Muscle layer of colon (tissue), 2 donors: ENCODE data around the gene PHKB.

ENCODE experiments used
- H3K27ac ChIP-seq: one replicate; pipeline ENCODE4 v1.7.0; 2013; ENCODE audit warnings: low read depth, mild to moderate bottlenecking, low read length, moderate library complexity
- H3K27me3 ChIP-seq, 2 donors: one replicate each; pipeline ENCODE4 v1.7.0; 2013; ENCODE audit warnings: low read length in 2 of 2, mild to moderate bottlenecking in 2 of 2; ENCODE audit not compliant: insufficient read depth in 2 of 2, control insufficient read depth in 1 of 2
- H3K36me3 ChIP-seq: one replicate; pipeline ENCODE4 v1.7.0; 2013; ENCODE audit warnings: mild to moderate bottlenecking, low read length; ENCODE audit not compliant: insufficient read depth
- H3K4me1 ChIP-seq: one replicate; pipeline ENCODE4 v1.7.0; 2013; ENCODE audit warnings: mild to moderate bottlenecking, low read length; ENCODE audit not compliant: insufficient read depth
- H3K4me3 ChIP-seq, 2 donors: one replicate each; pipeline ENCODE4 v1.7.0; 2013; ENCODE audit warnings: low read length in 2 of 2, low read depth in 1 of 2, mild to moderate bottlenecking in 1 of 2, moderate library complexity in 1 of 2
- H3K9ac ChIP-seq: one replicate; pipeline ENCODE4 v1.7.0; 2013; ENCODE audit warnings: low read length
- H3K9me3 ChIP-seq: one replicate; pipeline ENCODE4 v1.7.0; 2013; ENCODE audit warnings: mild to moderate bottlenecking, low read length
- donor health status: abdominal sarcoma.
- donor health status: Adenocarcinoma of cecum.

Gene PHKB

DNA sequence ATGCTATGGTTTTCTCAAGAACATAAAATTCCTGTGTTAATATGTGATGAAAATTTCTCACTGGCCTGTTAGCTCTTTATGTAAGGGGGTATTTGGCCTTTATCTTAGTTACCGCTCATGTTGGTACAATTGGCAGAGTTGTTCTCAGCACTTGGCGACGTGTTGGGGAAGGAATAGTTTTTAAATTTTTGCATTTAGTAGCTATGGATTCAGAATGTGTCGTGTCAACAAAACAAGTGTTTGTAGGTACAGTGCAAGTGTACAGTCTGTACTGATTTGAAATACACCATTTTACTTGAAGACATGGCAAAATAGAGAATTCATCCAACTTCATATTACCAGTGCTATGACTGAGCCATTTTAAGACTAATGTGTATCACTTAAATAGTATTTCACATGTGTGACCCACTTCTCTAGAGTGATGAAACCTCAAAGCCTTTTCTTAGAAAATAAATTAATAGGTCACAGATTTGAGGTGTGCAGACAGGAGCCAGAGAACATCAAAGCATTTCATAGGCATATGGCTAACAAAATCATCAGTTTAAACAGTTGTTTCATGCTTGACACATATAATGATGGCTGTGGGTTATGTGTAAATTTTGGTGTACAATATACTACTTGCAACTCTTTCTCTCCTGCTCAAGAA lies 150.8 kb downstream of the PHKB start:
- H3K27me3 ChIP-seq: no peaks in the 10 kb centered on the region
- no peak overlapping the region for H3K4me3 ChIP-seq
- H3K36me3 ChIP-seq: peaks cover 8% of the 10 kb centered on the region
- no peaks in the 10 kb centered on the region for H3K9me3 ChIP-seq
- no peak overlapping the region for H3K9ac ChIP-seq
- no peak overlapping the region for H3K27ac ChIP-seq
- H3K4me1 ChIP-seq: peaks cover 3% of the 10 kb centered on the region

DNA sequence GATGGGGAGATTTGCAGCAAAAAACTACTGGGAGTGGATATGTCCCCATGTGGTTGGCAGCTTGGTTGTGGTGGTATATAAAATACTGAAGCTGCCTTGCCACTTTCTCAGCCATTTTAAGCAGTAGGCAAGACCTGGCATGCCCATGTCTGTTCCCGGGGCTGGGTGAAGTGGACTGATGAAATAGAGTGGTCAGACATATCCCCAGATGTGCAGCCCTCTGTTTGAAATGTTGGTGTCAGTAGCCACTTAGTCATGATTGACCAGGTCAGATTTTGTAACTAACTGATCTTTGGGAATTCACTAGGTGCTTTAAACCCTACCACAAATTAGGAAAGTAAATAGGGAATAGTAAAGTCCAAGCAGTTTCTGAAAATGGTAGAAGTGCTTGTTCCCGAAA lies 151.6 kb downstream of the PHKB start:
- Histone ChIP-seq H3K4me1 (peaks cover 3% of the 10 kb centered on the region), H3K4me3 (no peak overlapping the region), H3K27ac (no peak overlapping the region), H3K9me3 (no peaks in the 10 kb centered on the region), H3K36me3 (peaks cover 8% of the 10 kb centered on the region), H3K9ac (no peak overlapping the region), H3K27me3 (no peaks in the 10 kb centered on the region)

DNA sequence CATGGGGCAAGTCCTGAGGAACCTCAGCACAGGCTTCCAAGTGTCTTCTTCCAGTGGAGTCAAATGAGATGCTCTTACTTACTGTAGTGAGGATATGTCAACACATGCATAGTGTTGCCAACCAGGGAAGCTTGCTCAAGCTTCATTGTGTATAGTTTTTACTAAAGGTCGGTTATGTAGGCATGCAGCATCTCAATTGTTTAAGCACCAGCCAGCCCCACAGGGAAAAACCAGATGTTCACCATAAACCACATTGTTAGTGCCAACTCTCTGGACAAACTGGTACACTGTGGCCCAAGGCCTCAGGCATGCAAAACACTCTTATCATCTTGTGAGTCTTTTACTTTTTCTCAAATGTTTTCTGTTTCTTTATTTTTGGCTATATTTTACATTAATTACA lies 152.1 kb downstream of the PHKB start:
- Histone ChIP-seq H3K4me3 (no peak overlapping the region), H3K27ac (no peak overlapping the region), H3K9ac (no peak overlapping the region), H3K4me1 (peaks cover 3% of the 10 kb centered on the region), H3K9me3 (no peaks in the 10 kb centered on the region), H3K27me3 (no peaks in the 10 kb centered on the region), H3K36me3 (peaks cover 8% of the 10 kb centered on the region)

DNA sequence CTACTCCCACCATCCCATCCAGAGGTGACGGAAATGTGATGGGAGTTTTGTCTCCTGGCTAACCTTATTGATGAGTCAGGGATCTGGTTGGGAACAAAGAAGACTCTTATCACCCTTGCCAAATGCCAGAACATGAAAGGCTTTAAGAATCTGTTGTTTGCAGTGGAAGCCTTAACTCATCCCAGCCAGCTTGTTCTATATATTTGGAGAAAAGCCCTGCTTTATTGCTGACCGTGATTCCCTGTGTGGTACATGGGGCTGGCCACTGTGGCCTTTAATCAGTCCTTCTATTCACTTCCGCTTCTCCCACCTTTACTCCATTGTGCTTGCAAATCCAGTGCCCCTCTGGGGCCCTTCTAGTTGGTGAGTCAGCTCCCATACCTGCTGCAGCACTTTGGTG lies 156.6 kb downstream of the PHKB start:
- Histone ChIP-seq H3K27me3 (no peaks in the 10 kb centered on the region), H3K4me1 (peaks cover 3% of the 10 kb centered on the region), H3K36me3 (no peaks in the 10 kb centered on the region), H3K27ac (no peak overlapping the region), H3K4me3 (no peak overlapping the region), H3K9me3 (no peaks in the 10 kb centered on the region), H3K9ac (no peak overlapping the region)

DNA sequence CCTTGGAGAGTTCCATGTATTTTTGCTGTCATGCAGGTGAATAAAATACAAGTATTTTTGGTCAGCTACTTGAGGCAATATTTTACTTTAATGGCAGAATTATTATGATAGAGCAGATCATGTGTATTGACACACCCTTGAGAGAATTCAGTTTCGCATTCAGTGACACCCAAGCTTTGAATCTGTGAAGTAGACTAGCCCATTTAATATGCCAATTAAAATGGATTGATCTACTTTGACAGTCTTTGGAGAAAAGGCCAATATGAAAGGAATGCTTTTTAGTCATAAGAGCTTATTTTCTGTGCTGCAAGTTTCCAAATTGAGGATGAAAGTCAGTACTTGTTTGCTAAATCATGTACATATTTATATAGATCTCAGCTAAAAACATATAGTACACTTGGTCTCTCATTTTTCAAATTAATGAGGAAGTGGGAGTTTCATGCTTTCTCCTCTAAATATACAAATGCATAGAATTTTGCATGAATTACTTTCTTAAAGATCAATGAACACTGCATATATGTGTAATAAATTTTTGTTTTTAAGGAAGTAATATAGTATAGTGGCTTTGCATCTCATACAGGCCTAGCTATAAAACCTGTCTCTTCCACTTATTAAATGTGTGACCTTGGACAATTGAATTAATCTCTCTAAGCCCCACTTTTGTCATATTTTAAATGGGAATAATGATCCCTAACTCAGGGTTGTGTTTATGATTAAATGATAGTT lies 161.5 kb downstream of the PHKB start:
- no peaks in the 10 kb centered on the region for H3K9me3 ChIP-seq
- H3K4me3 ChIP-seq: no peak overlapping the region

DNA sequence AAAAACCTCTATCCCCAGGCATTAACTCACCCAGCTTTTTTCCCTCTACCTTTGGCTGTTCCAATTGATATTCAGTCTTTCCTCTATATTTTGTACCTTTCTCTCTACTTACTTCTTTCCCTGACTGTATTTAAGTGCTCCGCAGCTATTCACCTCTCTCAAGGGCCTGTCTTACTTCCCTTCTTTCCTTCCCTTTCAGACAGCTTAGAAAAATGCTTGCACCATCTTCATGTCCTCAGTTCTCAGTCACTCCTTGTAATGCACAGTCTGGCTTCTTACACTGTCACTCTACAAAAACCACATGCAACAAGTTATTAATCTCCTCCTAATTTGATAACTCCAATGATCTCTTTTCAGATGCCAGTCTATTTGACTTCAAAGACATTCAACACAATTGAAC lies 163.4 kb downstream of the PHKB start:
- Histone ChIP-seq H3K9me3 (no peaks in the 10 kb centered on the region), H3K27me3 (no peaks in the 10 kb centered on the region), H3K4me3 (no peak overlapping the region), H3K9ac (no peak overlapping the region), H3K27ac (no peak overlapping the region), H3K36me3 (no peaks in the 10 kb centered on the region), H3K4me1 (no peaks in the 10 kb centered on the region)

More for the DNA sequence above, 161.5 kb downstream of the PHKB start:
- Histone ChIP-seq H3K27me3 (no peaks in the 10 kb centered on the region), H3K4me1 (no peaks in the 10 kb centered on the region), H3K9ac (no peak overlapping the region), H3K36me3 (no peaks in the 10 kb centered on the region), H3K27ac (no peak overlapping the region)

DNA sequence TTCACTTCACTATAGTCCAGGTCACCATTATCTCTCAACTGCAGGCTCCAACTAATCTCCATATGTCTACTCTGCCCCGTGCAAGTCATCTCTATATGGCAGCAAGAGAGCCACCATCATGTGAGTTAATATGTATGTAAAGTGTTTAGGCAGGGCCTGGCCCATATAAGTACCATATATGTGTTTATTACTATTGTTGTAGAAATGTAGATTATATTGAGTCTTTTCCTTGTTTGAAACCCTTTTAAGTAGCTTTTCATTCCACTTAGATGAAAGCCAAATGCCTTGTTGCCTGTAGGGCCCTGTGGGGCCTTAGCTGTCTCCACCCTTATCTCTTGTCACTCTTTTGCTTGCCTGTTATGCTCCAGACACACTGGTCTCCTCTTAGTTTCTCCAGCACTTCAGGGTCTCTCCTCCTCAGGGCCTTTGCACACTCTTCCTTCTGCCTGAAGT lies 164.0 kb downstream of the PHKB start:
- Histone ChIP-seq H3K4me1 (no peaks in the 10 kb centered on the region), H3K27ac (no peak overlapping the region), H3K9me3 (no peaks in the 10 kb centered on the region), H3K36me3 (no peaks in the 10 kb centered on the region), H3K9ac (no peak overlapping the region), H3K4me3 (no peak overlapping the region), H3K27me3 (no peaks in the 10 kb centered on the region)

DNA sequence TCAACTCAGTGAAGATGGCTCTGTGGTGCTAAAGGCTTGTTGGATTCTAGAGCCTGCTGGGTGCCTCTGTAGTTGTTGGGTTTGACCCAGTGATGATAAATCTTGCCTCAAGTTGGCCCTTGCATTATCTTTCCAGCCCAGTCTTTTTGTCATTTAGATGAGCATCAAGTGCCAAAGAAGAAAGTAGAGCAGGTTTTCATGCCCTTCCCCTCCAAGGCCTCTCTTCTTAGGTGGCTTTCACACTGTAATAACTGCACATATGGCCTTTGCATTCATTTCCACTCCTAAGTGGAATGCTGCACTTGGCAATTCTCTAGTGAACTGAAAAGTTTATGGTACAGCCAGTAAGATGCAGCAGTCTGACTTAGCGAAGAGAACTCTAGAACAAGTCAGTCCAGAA lies 165.1 kb downstream of the PHKB start:
- Histone ChIP-seq H3K27ac (no peak overlapping the region), H3K4me3 (no peak overlapping the region), H3K9ac (no peak overlapping the region)

DNA sequence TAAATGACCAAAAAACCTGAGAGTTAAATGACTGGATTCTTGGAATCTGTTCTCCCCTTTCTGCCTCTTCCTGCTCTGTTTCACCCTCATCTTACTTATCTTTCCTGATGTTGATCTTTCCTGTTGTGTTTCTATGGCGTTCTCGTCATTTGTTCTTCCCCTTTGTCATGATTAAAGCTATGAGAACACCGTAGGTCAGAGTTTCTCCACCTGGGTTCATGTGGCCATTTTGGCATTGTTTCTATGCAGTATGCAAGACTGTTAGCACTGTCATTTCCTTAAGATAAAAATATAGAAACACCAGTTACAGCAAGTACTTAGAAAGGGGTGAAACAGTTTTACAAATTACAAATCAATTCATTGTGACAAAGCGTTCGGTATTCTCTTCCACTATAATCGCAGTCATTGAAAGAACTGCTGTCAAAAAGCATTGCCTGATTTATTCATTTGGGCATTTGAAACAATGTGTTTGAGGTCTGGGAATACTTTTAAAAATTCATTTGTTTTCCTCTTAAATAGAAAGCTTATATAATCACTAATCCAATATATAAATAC lies 166.0 kb downstream of the PHKB start:
- no peaks in the 10 kb centered on the region for H3K36me3 ChIP-seq
- no peaks in the 10 kb centered on the region for H3K27me3 ChIP-seq
- H3K27ac ChIP-seq: no peak overlapping the region

More for the DNA sequence above, 165.1 kb downstream of the PHKB start:
- Histone ChIP-seq H3K27me3 (no peaks in the 10 kb centered on the region), H3K4me1 (no peaks in the 10 kb centered on the region), H3K36me3 (no peaks in the 10 kb centered on the region), H3K9me3 (no peaks in the 10 kb centered on the region)

DNA sequence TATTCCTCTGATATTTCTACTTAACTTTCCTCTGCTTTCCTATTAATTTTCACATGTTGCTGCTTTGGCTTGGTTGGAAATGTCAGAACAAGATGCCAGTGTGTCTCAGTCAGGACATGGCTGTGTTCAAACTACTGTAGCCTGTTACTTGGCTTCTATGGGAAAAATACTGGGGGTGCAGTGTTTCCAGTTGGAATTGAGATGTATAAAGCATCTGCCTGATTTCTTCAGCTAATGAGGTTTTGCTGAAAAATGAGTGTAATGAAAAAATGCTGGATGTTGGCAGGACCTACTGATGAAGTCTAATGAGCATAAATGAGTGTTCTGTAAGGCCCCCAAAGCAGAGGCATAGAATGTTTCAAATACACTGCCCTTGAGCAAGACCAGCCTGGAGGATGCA lies 166.6 kb downstream of the PHKB start:
- Histone ChIP-seq H3K9ac (no peak overlapping the region), H3K27me3 (no peaks in the 10 kb centered on the region), H3K27ac (no peak overlapping the region), H3K9me3 (no peaks in the 10 kb centered on the region), H3K36me3 (no peaks in the 10 kb centered on the region), H3K4me3 (no peak overlapping the region), H3K4me1 (no peaks in the 10 kb centered on the region)

More for the DNA sequence above, 166.0 kb downstream of the PHKB start:
- H3K9ac ChIP-seq: no peak overlapping the region
- H3K9me3 ChIP-seq: no peaks in the 10 kb centered on the region
- no peak overlapping the region for H3K4me3 ChIP-seq
- no peaks in the 10 kb centered on the region for H3K4me1 ChIP-seq

DNA sequence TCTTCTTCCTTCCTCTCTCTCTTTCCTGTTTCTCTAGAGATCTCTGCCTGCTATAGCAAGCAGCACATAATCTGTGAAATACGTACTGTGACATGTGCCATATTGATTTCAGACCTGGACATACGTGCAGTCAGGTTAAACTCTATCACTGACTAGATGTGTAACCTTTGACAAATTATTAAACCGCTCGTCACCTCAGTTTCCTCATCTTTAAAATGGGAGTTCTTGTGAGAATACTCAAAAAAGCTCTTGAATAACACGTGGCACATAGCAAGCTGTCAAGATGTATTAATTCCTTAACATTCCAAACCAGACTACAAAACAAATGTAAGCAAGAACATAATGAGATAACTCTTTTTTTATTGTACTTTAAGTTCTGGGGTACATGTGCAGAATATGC lies 170.0 kb downstream of the PHKB start:
- H3K4me3 ChIP-seq: no peak overlapping the region
- H3K27me3 ChIP-seq: no peaks in the 10 kb centered on the region
- H3K36me3 ChIP-seq: no peaks in the 10 kb centered on the region
- H3K9ac ChIP-seq: no peak overlapping the region
- H3K4me1 ChIP-seq: no peaks in the 10 kb centered on the region
- H3K27ac ChIP-seq: no peak overlapping the region
- no peaks in the 10 kb centered on the region for H3K9me3 ChIP-seq
